Stimulated activated CD8-positive, alpha-beta memory T cell treated with anti-CD3 and anti-CD28 coated beads, Interleukin-12 subunit alpha, Interleukin-12 subunit beta, amount 100 ng/mL, for 4 hours (primary cell): ENCODE results near the gene ACTN2.

Experiments
- DNase-seq: peaks from one replicate; pipeline ENCODE4 v3.0.0-alpha.2; 2020; ENCODE audit warnings: low read depth

Gene ACTN2

GRCh38 chr1:236691348-236691747 is 5.0 kb downstream of the ACTN2 start:
- no peak for DNase-seq

GRCh38 chr1:236692128-236692527 is 5.8 kb downstream of the ACTN2 start:
- DNase-seq = no peak

- DNase-seq = no peak
These were observed 6.4 kb downstream of the ACTN2 start for GRCh38 chr1:236692742-236693141.

GRCh38 chr1:236699366-236699765 is 13.1 kb downstream of the ACTN2 start:
- DNase-seq = no peak

GRCh38 chr1:236700903-236701302 is 14.6 kb downstream of the ACTN2 start:
- no peak for DNase-seq

GRCh38 chr1:236701782-236702181 is 15.5 kb downstream of the ACTN2 start:
- DNase-seq = no peak

- no peak for DNase-seq
These were observed 16.6 kb downstream of the ACTN2 start for GRCh38 chr1:236702791-236703394.

- no peak for DNase-seq
These were observed 19.5 kb downstream of the ACTN2 start for GRCh38 chr1:236705771-236706170.

GRCh38 chr1:236706183-236706582 is 19.9 kb downstream of the ACTN2 start:
- no peak for DNase-seq

- DNase-seq = no peak
These were observed 24.1 kb downstream of the ACTN2 start for GRCh38 chr1:236710328-236710892.

GRCh38 chr1:236716160-236716559 is 29.9 kb downstream of the ACTN2 start:
- DNase-seq = no peak

GRCh38 chr1:236717811-236718210 is 31.5 kb downstream of the ACTN2 start:
- DNase-seq = no peak

GRCh38 chr1:236718328-236718727 is 32.0 kb downstream of the ACTN2 start:
- DNase-seq = no peak

GRCh38 chr1:236720206-236720605 is 33.9 kb downstream of the ACTN2 start:
- no peak for DNase-seq

GRCh38 chr1:236720611-236721010 is 34.3 kb downstream of the ACTN2 start:
- no peak for DNase-seq

- DNase-seq = no peak
These were observed 37.8 kb downstream of the ACTN2 start for GRCh38 chr1:236724049-236724448.

GRCh38 chr1:236724506-236724905 is 38.2 kb downstream of the ACTN2 start:
- no peak for DNase-seq

GRCh38 chr1:236725668-236726067 is 39.4 kb downstream of the ACTN2 start:
- no peak for DNase-seq

- DNase-seq = no peak
These were observed 41.2 kb downstream of the ACTN2 start for GRCh38 chr1:236727521-236727920.

- DNase-seq = no peak
These were observed 42.5 kb downstream of the ACTN2 start for GRCh38 chr1:236728752-236729151.

- no peak for DNase-seq
These were observed 47.4 kb downstream of the ACTN2 start for GRCh38 chr1:236733653-236734052.

GRCh38 chr1:236734141-236734765 is 48.0 kb downstream of the ACTN2 start:
- no peak for DNase-seq

GRCh38 chr1:236736761-236737160 is 50.5 kb downstream of the ACTN2 start:
- no peak for DNase-seq

- no peak for DNase-seq
These were observed 55.5 kb downstream of the ACTN2 start for GRCh38 chr1:236741753-236742152.
